Activated effector memory CD4-positive, alpha-beta T cell treated with Interleukin-2 at 50 U/mL for 16 hours (primary cell): ENCODE data around the gene CNNM4.

Experiments
- DNase-seq: peaks from one replicate; pipeline ENCODE4 v3.0.0-alpha.2; 2020

The CNNM4 gene

DNA sequence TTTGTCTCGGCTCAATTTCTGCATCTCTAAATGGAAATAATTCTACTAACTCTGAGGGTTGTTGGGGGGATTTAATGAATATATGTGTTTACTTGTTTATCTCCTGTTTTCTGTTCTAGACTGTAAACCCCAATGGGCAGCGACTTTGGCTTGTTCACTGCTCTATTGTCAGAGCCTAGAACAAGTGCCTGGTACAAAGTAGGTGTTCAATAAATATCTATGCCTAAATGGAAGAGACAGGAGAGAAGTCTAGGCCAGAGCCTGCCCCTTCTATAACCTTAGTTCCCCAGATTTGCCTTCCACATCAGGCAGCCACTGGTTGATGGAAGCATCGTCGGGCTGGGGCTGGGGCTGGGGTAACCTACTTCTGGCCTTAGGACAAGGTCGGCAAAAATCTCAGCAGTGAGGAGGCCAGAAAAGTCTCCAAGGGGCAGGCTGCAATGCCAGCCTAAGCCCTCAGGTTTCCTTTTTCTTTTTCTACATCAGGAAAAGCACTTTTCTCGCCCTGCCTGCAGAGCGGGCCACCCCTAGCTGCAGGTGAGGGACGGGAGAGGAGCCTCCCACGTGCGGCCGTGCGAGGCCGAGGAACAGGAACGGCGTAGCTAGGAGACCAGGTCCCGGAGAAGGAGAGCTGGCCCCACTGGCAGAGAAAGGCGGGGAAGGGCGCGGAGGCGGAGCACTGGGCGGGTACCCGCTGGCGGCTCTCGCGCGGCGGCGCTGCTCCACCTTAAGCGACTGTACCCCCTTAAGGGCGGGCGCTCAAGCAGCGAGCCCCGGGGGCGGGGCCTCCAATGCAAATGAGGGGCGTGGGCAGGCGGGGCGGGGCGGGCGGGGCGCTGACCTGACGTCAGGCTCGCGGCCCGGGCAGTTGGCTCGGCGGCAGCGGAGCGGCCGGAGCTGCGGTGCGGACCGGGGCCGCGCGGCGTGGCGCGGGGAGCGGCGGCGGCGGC, at the start of gene CNNM4:
CNNM4 (plus strand) TSS at position 867 of the 950 bp plus-strand sequence. CDS start 98 bp downstream, outside the sequence.
- DNase-seq = peak; percentile 89

GRCh38 chr2:96710985-96711384, 49.7 kb upstream of the CNNM4 start:
- DNase-seq = no peak

- no peak for DNase-seq
These were observed 45.0 kb upstream of the CNNM4 start for GRCh38 chr2:96715658-96716057.

DNA sequence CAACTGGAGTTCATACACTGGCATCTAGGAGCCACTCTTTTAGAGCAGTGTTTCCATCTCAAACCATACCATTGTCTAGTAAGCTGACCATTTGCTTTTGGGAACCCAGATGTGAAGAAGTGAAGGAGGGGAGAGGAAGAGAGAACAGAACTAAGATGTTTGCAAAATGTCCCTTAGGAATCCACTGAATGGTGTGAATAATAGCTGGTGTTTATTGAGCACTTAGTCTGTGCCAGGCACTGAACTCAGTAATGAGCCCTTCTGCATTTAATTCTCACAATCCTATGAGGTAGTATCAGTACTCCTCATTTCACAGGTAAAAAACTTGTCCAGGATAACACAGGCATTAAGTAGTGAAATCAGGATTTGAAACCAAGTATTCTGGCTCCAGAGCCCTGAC, 44.3 kb upstream of the CNNM4 start:
- no peak for DNase-seq

DNA sequence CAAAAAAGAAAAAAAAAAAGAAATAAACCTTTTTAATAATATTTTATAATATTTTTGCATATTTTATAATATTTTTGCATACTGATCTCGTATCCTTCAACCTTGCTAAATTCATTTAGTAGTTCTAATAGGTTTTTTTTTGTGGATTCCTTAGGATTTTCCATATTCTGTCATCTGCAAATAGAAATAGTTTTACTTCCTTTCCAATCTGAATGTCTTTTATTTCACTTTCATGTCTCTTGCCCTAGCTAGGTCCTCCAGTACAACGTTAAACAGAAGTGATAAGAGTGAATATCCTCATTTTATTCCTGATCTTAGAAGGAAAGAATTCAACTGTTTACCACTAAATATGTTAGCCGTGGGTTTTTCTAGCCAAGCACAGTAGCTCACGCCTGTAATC, 34.6 kb upstream of the CNNM4 start:
- no peak for DNase-seq

- DNase-seq = no peak
These were observed 33.3 kb upstream of the CNNM4 start for GRCh38 chr2:96727431-96727830.

DNA sequence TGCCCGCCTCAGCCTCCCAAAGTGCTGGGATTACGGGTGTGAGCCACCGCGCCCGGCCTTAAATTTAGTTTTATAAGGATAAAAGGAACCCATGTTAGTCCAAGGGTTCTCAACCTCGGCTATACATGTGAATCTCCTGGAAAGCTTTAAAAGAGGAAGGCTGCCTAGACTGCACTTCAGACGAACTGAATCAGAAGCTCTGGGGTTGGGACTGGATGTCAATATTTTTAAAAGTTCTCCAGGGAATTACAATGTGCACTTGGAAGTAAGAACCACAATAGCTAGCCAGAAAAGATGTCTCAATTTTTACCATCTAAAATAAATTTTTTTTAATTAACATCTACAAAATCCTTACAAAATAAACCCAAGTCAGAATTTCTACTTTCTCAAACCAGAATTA, 31.0 kb upstream of the CNNM4 start:
- no peak for DNase-seq

- DNase-seq = no peak
These were observed 30.5 kb upstream of the CNNM4 start for GRCh38 chr2:96730212-96730611.

DNA sequence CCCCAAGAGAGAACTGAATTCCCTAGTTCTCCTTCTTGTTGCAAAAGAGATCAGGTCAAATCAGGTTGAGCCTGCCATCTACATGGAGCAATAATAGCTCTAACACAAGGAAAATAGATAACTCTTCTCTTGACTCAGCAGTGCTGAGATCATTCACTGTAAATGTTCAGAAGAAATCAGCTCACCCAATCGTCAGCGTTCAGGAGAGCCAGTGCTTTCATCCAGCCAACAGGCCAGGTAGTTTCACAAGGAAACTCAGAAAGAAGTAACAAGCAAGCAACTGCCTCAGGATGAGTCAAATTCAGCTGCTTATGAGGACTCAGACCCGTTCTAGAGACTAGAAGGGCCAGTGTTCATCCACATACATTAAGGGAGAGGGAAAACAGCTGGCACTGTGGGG, 26.8 kb upstream of the CNNM4 start:
- DNase-seq = no peak

DNA sequence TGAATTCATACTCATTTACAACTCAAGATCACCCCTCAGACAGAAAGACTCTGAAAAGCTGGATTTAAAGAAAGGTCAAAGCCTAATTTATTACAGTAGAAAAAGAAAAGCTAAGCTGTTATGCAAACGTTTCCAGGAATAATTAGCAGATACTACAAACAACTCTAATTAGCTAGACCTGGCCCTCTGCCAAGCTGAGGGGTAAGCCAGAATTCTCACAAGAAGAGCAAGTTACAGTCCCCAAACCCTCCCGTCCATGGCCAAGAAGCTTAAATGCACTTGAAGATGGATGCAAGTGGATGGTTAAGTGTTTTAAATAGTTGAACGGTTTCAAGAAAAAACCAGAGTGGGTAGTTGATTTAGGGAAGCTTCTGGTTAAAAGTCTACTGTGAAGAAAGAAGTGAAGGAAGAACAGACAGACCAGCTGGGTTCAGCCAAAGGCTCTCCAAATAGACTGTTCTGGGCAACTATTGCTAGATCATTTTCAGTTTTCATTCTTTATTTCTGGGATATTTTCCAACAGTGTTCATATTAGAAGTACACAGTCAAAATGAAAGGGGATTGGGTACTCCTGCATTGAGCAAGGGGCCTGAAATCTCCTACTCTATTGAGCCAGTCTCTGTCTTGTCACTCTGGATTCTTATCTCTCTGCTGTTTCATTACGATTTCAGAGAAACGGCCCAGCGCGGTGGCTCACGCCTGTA, 25.7 kb upstream of the CNNM4 start:
- no peak for DNase-seq

DNA sequence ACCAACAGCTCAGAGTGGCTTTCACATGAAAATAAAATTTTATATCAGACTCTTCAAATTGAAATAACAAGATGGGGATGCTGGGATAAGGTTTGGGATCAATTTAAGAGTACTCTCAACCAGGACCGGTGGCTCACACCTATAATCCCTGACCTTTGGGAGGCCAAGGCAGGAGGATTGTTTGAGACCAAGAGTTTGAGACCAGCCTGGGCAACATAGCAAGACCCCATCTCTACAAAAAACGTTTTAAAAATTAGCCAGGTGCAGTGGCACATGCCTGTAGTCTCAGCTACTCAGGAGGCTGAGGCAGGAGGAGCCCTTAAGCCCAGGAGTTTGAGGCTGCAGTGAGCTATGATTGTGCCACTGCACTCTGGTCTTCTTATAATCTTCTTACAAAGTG, 23.5 kb upstream of the CNNM4 start:
- no peak for DNase-seq

- no peak for DNase-seq
These were observed 22.9 kb upstream of the CNNM4 start for GRCh38 chr2:96737831-96738230.

DNA sequence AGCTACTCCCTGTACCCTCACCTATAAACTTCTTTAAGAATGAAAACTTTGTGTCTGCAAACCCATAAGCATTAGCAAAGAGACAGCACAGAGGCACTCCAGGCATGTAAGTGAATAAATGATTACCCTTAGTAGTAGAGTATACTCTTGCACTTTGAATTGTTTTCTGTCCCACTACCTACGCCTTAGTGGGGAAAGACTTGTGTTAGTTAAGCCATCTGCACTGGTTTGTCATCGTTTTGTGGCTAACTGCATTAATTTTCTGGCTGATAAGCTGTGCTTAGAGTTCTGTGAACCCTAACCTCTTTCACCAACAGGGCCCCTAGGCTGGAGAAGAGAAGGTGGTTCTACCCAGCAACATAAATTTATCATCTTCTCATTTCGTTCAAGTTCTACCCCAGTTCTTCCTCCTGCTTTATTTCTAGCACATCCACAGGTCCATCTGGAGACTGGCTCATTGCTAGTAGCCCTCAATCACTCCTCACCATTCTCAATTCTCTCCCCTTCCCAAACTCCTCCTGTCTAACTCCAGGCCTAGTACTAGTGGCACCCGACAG, 21.5 kb upstream of the CNNM4 start:
- DNase-seq = no peak

GRCh38 chr2:96739633-96740428, 20.9 kb upstream of the CNNM4 start, which contains the start of gene LMAN2L:
LMAN2L (minus strand) TSS chr2:96740064; CDS start chr2:96740040, 24 bp downstream.
- DNase-seq = peak; percentile 93

DNA sequence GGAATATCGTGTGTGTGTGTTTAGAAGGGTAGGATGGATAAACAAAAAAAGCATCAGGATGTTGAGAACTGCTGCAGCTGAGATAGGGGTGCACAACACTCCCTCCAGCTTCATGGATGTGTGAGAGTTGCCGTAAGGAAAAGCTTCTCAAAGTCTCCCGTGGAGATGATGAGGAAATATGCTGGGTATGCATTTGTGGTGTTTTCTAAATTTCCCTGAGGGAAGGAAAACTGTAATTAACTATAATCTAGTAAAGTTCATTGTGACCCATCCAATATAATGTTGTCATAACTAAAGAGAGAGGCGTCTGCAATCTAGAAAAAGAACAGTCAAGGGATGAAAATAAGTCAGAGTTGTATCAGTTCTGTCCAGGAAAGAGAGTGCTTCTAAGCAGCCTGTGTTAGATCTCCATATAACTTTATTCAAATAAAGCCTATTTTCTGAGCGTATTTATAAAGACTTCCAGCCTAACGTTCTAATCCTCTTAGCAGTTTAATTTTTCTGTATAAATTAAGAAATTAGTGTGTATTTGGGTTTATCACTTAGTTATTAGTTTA, 13.6 kb upstream of the CNNM4 start:
- no peak for DNase-seq

- no peak for DNase-seq
These were observed 8.9 kb upstream of the CNNM4 start for GRCh38 chr2:96751800-96752199.

DNA sequence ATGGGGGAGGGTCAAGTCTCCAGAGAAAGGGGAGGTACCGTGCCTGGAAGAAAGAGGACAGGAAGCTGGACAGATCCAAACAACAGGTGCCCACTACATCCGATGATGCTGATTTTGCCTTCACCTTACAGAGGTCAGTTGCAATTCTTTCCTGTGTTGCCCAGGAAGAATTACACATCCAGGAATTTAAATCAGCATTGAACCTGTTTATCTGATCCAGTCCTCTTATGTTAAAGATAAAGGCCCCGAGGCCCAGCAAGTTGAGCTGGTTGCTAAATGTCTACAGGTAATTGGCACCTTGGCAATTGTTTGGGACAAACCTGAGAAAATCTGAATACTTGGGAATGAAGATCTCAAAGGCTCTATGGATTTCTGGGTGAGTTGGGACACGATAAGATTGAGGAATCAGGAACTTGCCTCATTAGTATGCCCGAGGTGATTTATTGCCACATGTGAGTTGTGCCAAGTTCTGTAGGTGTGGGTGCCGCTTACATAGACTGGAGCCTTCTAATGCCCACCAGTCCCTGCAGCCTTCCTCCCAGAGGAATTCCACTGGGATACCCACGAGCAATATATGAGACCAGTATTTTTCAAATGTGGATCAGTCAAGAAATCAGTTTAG, 6.9 kb upstream of the CNNM4 start:
- DNase-seq = no peak

DNA sequence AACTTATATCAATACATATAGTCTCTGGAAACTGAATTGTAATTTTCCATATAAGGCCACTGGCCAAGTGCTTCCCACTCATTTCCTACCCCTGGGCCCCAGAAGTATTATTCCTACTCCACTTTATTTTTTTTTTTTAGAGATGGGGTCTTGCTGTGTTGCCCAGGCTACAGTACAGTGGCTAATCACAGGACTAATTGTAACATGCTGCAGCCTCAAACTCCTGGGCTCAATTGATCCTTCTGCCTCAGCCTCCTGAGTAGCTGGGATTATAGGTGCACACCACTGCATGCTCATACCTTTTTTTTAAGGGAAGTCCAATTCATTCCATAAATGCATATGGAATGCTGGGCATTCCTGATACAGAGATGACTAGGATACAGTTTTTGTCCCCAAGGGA, 6.4 kb upstream of the CNNM4 start:
- no peak for DNase-seq

DNA sequence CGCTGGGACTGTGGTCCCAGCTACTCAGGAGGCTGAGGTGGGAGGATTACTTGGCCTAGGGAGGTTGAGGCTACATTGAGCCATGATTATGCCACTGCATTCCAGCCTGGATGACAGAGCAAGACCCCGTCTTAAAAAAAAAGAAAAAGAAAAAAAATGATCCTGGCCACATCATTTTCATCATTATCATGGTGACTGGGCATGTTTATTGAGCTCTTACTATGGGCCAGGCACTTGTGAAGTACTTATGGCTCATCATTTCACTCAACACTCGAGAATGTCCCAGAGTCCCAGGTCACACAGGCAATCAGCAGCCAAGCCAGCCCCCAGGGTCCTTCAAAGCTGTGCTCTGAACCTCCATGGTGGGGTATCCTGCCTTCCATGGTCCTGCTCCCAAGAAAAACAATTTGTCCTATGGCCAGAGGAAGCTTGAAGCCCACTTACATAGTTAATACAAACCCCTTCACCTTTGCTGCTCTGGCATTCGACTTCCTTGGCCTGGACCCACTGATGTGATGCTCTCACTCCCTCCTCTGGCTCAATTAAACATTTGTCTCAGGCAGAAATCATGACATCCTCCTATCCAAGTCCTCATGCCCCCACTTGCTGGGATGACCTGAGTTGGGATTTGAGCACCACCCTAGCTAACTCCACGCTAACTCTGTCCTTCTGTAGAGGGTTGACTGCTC, 3.8 kb upstream of the CNNM4 start:
- DNase-seq = no peak

- DNase-seq = no peak
These were observed 3.2 kb upstream of the CNNM4 start for GRCh38 chr2:96757477-96757860.

DNA sequence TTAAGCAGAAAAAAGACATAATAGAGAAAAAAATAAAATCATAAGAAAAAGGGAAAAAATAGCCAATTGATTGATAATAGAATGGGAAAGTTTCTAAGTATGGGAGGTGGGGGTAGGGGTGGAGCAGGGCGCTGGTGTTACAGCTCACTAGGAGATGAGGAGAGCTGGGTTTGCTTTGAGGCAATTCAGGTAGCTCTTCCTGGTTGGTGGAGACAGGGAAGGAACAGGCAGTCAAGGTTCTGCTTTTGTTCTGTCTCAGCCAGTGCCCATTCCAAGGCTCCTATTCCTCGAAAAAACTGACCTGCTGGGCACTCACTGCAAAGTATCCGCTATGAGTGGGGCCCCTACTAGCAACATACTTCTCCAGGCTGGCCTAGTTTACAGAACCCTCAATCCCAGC, 1.7 kb upstream of the CNNM4 start:
- DNase-seq = no peak

GRCh38 chr2:96759548-96759947, 1.2 kb upstream of the CNNM4 start:
- no peak for DNase-seq
